ENCODE measurements around the gene KCNQ1.

DNA sequence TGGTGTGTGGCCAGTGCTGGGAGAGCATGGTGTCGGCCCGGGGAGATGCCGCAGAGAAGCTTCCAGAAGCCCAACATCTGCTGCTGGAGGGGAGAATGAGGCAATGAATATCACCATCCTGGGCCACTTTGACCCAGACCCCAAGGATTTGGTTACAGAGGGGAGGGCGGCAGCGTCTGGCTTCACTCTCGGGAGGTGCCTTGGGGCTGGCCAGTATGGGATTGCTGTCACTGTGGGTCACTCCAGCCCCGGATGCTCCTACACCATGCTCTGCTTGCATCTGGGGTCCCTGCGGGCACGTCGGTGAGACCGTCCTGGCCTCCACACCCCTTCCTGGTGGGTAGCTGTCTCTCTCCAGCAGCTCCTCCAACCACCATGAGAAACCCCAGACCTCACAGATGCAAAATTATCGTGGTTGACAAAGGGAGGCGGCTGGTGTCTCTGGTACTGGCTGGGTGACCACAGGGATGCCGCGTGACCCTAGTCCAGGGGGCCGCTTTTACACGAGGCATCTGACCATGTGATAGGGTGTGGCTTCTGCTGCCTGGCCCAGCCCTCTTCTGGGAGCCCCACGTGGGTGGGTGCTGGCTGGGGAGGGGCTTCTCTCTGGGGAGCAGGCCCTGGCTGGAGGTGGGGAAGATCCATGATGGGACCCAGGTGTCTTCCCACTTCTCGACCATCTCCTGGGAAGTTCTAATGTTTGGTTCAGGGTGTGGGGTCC lies 5.7 kb downstream of the KCNQ1 start:
- no peak for TF ChIP-seq POLR2A (IDR thresholded peaks at IDR 0.05)
- TF ChIP-seq, protein P1, sequence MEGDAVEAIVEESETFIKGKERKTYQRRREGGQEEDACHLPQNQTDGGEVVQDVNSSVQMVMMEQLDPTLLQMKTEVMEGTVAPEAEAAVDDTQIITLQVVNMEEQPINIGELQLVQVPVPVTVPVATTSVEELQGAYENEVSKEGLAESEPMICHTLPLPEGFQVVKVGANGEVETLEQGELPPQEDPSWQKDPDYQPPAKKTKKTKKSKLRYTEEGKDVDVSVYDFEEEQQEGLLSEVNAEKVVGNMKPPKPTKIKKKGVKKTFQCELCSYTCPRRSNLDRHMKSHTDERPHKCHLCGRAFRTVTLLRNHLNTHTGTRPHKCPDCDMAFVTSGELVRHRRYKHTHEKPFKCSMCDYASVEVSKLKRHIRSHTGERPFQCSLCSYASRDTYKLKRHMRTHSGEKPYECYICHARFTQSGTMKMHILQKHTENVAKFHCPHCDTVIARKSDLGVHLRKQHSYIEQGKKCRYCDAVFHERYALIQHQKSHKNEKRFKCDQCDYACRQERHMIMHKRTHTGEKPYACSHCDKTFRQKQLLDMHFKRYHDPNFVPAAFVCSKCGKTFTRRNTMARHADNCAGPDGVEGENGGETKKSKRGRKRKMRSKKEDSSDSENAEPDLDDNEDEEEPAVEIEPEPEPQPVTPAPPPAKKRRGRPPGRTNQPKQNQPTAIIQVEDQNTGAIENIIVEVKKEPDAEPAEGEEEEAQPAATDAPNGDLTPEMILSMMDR (IDR thresholded peaks at IDR 0.05) = no peak

Data from body of pancreas (tissue), 4 donors.